ENCODE data around the gene KCNAB3. TPM values are rescaled to one million over a fixed set of nuclear protein-coding genes. Genes with fewer than 3 reads are reported as not detected.

The KCNAB3 gene
- total and polyA plus RNA-seq, 2 donors (not counting 3 experiments of a cell fraction or from before 2014, with no cell fraction given) = 1.3 to 2.4 TPM

DNA sequence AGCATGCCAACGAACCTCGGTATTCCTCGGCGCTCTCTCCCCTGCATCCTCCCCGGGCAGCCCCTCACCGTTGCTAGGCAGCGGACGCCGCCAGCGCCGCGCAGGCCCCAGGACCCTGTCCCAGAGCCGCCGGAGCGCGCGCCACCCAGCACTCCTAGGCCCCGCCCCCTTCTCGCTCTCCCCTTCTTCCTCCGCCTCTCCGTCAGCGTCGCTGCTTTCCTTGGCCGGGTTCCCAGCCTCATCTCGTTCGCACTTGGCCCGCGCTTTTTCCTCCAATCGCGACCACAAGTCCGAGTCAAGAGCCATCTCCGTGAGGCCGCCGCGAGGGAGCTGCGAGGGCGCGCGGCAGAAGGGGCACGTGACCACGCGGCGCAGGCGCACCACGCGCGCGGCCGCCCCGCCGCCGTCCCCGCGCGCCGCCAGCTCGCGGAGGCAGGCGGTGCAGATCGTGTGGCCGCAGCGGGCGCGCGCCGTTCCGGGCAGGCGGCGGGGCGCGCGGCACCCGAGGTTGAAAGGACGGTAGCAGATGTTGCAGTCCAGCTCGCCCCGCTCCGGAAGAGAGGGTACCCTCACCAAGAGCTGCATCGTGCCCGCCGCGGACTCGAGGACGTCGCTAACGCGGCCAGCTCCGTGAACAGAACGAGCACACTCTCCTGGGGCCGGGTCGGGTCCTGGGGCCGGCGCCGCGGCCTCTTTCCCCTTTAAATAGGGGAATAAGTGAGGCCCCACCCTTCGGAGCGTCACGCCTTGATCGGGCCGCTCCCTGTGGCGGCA, 13.9 kb downstream of the KCNAB3 start, which contains the start of gene RNF227:
Gene RNF227 (minus strand): TSS at position 679 of the 774 bp plus-strand sequence. CDS start 94 bp downstream, at position 585.
- DNase-seq (ENCODE audit: low read depth, low spot score) (peak; percentile 98), FAIRE-seq (peak; percentile 92)
- POLR2A ChIA-PET = interaction anchor here (0.6 kb wide), 1 partner anchor 74 kb away, joined by 3 read pairs; no protein-coding TSS in a partner anchor
- Histone ChIP-seq H3K9ac (replicated peaks; ENCODE audit: extremely low read depth, insufficient read depth, low read length) (no peak within 1 kb of the TSS), H4K20me1 (replicated peaks; ENCODE audit: control insufficient read depth, extremely low read depth, insufficient read depth, low read length) (no peaks in the 10 kb centered on the region), H3K4me3 (replicated peaks in 1 of 3; ENCODE audit: insufficient read depth in 1 of 3, low read depth in 1 of 3, low read length in 3 of 3) (peak within 1 kb of the TSS in 2 of 3 experiments; percentile 24 to 44), H3K36me3 (ENCODE audit: control insufficient read depth in 2 of 2, extremely low read depth in 1 of 2, insufficient read depth in 2 of 2, low read length in 2 of 2) (peaks cover 4 to 14% of the 10 kb centered on the region in 2 experiments), H3K9me3 (replicated peaks; ENCODE audit: control insufficient read depth, insufficient read depth, low read length) (no peaks in the 10 kb centered on the region), H2AFZ (ENCODE audit: low read depth, low read length) (peak within 1 kb of the TSS; percentile 77), H3K27ac (ENCODE audit: insufficient read depth, low read depth, low read length) (peak within 1 kb of the TSS; percentile 19), H3K4me2 (ENCODE audit: insufficient read depth, low read length) (peak within 1 kb of the TSS; percentile 41), H3K4me1 (ENCODE audit: control insufficient read depth, extremely low read depth, insufficient read depth, low read length) (peaks cover 16% of the 10 kb centered on the region), H3K79me2 (ENCODE audit: control insufficient read depth, insufficient read depth, low read length) (no peaks in the 10 kb centered on the region), H3K9me1 (replicated peaks; ENCODE audit: control insufficient read depth, extremely low read depth, insufficient read depth, low read length) (no peaks in the 10 kb centered on the region), H3K27me3 (ENCODE audit: control insufficient read depth in 2 of 2, insufficient read depth in 2 of 2, low read length in 2 of 2) (no peaks in the 10 kb centered on the region)
- dilution Hi-C loops (cut with MboI; ENCODE audit: extremely low pct_ligation_motif_present, low sequenced_read_pairs) (no loop called here), intact Hi-C loops (cut with micrococcal nuclease) (loop anchor here (1.0 kb wide), 1 partner anchor 26 kb away; no protein-coding TSS in a partner anchor)
- TF ChIP-seq POLR2A (IDR thresholded peaks at IDR 0.05; ENCODE audit: low read depth, low read length) = no peak
- no peak for TF ChIP-seq FOS (IDR thresholded peaks at IDR 0.05; ENCODE audit: borderline replicate concordance, insufficient read depth, low read length)
- TF ChIP-seq, protein P1, sequence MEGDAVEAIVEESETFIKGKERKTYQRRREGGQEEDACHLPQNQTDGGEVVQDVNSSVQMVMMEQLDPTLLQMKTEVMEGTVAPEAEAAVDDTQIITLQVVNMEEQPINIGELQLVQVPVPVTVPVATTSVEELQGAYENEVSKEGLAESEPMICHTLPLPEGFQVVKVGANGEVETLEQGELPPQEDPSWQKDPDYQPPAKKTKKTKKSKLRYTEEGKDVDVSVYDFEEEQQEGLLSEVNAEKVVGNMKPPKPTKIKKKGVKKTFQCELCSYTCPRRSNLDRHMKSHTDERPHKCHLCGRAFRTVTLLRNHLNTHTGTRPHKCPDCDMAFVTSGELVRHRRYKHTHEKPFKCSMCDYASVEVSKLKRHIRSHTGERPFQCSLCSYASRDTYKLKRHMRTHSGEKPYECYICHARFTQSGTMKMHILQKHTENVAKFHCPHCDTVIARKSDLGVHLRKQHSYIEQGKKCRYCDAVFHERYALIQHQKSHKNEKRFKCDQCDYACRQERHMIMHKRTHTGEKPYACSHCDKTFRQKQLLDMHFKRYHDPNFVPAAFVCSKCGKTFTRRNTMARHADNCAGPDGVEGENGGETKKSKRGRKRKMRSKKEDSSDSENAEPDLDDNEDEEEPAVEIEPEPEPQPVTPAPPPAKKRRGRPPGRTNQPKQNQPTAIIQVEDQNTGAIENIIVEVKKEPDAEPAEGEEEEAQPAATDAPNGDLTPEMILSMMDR (IDR thresholded peaks at IDR 0.05; ENCODE audit: extremely low read depth in 1 of 2, insufficient read depth in 1 of 2, low read depth in 1 of 2, low read length in 2 of 2) = no peak
- peak; percentile 63 for TF ChIP-seq POLR2AphosphoS5 (IDR thresholded peaks at IDR 0.05; ENCODE audit: insufficient read depth, low read depth, low read length)
- no peak for TF ChIP-seq EZH2 (IDR thresholded peaks at IDR 0.05; ENCODE audit: borderline replicate concordance, low read depth, low read length, severe bottlenecking)
- TF ChIP-seq MYC (IDR thresholded peaks at IDR 0.05; ENCODE audit: low read depth, low read length) = no peak
- TF ChIP-seq JUN (IDR thresholded peaks at IDR 0.05; ENCODE audit: borderline replicate concordance, insufficient read depth, insufficient read length, low read depth) = no peak
- no peak for TF ChIP-seq GATA2 (IDR thresholded peaks at IDR 0.05; ENCODE audit: insufficient read depth, insufficient read length, low read depth, low read length)
- peak; percentile 95 for TF ChIP-seq MAX (IDR thresholded peaks at IDR 0.05; ENCODE audit: insufficient read depth, insufficient read length)
- CTCF ChIA-PET = interaction anchor here (0.7 to 4.0 kb wide), 13 partner anchors 12 to 145 kb away, joined by 3 to 46 read pairs (median 4); no protein-coding TSS in a partner anchor
- BruUV-seq (replicated peaks) = no TSS peak
